ENCODE results near the gene PLA2G4D. TPM values are rescaled to one million over a fixed set of nuclear protein-coding genes. Genes with fewer than 3 reads are reported as not detected.

Gene PLA2G4D
- total RNA-seq, 1 experiment from 2014 or later = not detected

GRCh38 chr15:42060797-42061196, 33.6 kb downstream of the PLA2G4D start:
- CTCF ChIA-PET = interaction anchor here (0.9 kb wide), 1 partner anchor 11 kb away, joined by 4 read pairs; no protein-coding TSS in a partner anchor
- 0 out of 2 replicates have a peak, but pooled peaks cover under 1% of the 10 kb centered on the region for H3K27me3 ChIP-seq (ENCODE audit: control insufficient read depth, insufficient read depth, low read length)
- intact Hi-C loops (cut with micrococcal nuclease; ENCODE audit: unreplicated experiment) = no loop called here
- DNase-seq (ENCODE audit: low read depth, low spot score) (no peak), ATAC-seq (no peak)
- H3K4me3 ChIP-seq (ENCODE audit: low read depth in 2 of 2, low read length in 2 of 2) = no peak overlapping the region
- TF ChIP-seq, protein P1, sequence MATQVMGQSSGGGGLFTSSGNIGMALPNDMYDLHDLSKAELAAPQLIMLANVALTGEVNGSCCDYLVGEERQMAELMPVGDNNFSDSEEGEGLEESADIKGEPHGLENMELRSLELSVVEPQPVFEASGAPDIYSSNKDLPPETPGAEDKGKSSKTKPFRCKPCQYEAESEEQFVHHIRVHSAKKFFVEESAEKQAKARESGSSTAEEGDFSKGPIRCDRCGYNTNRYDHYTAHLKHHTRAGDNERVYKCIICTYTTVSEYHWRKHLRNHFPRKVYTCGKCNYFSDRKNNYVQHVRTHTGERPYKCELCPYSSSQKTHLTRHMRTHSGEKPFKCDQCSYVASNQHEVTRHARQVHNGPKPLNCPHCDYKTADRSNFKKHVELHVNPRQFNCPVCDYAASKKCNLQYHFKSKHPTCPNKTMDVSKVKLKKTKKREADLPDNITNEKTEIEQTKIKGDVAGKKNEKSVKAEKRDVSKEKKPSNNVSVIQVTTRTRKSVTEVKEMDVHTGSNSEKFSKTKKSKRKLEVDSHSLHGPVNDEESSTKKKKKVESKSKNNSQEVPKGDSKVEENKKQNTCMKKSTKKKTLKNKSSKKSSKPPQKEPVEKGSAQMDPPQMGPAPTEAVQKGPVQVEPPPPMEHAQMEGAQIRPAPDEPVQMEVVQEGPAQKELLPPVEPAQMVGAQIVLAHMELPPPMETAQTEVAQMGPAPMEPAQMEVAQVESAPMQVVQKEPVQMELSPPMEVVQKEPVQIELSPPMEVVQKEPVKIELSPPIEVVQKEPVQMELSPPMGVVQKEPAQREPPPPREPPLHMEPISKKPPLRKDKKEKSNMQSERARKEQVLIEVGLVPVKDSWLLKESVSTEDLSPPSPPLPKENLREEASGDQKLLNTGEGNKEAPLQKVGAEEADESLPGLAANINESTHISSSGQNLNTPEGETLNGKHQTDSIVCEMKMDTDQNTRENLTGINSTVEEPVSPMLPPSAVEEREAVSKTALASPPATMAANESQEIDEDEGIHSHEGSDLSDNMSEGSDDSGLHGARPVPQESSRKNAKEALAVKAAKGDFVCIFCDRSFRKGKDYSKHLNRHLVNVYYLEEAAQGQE (IDR thresholded peaks at IDR 0.05; ENCODE audit: insufficient read depth in 1 of 2, low read depth in 2 of 2, low read length in 1 of 2) = no peak
- TF ChIP-seq POLR2AphosphoS5 (IDR thresholded peaks at IDR 0.05; ENCODE audit: low read depth, low read length) (no peak), TCF7L2 (IDR thresholded peaks at IDR 0.05; ENCODE audit: low read depth, low read length) (no peak), CTCF (IDR thresholded peaks at IDR 0.05) (no peak), SIN3A (IDR thresholded peaks at IDR 0.05; ENCODE audit: borderline replicate concordance, insufficient read depth, low read depth, low read length) (no peak)
- H3K4me1 ChIP-seq (ENCODE audit: control insufficient read depth, insufficient read depth, low read length) = no peaks in the 10 kb centered on the region; the same call in 1 of the 2 replicates
- H3K27ac ChIP-seq (ENCODE audit: low read length) = no peak overlapping the region
- in situ Hi-C loops (cut with HindIII; ENCODE audit: low pct_unique_long_range_greater_than_20kb, low sequenced_read_pairs) = no loop called here
- no TSS peak for BruUV-seq (replicated peaks)
- no peaks in the 10 kb centered on the region for H3K36me3 ChIP-seq (ENCODE audit: control insufficient read depth, insufficient read depth, low read length)
- POLR2A ChIA-PET = no interaction called here
- H3K9me3 ChIP-seq (ENCODE audit: control insufficient read depth, insufficient read depth, low read depth, low read length) = no peaks in the 10 kb centered on the region

GRCh38 chr15:42060477-42060763, 33.9 kb downstream of the PLA2G4D start:
- ATAC-seq (no peak), DNase-seq (ENCODE audit: low read depth, low spot score) (no peak)
- Histone ChIP-seq H3K9me3 (ENCODE audit: control insufficient read depth, insufficient read depth, low read depth, low read length) (no peaks in the 10 kb centered on the region), H3K4me3 (ENCODE audit: low read depth in 2 of 2, low read length in 2 of 2) (no peak overlapping the region), H3K27me3 (ENCODE audit: control insufficient read depth, insufficient read depth, low read length) (0 out of 2 replicates have a peak, but pooled peaks cover 2% of the 10 kb centered on the region), H3K27ac (ENCODE audit: low read length) (no peak overlapping the region), H3K36me3 (ENCODE audit: control insufficient read depth, insufficient read depth, low read length) (no peaks in the 10 kb centered on the region), H3K4me1 (ENCODE audit: control insufficient read depth, insufficient read depth, low read length) (no peaks in the 10 kb centered on the region; the same call in 1 of the 2 replicates)
- in situ Hi-C loops (cut with HindIII; ENCODE audit: low pct_unique_long_range_greater_than_20kb, low sequenced_read_pairs) (no loop called here), intact Hi-C loops (cut with micrococcal nuclease; ENCODE audit: unreplicated experiment) (no loop called here)
- ChIA-PET POLR2A (no interaction called here), CTCF (interaction anchor here (0.9 kb wide), 1 partner anchor 12 kb away, joined by 4 read pairs; no protein-coding TSS in a partner anchor)
- TF ChIP-seq, protein P1 (IDR thresholded peaks at IDR 0.05; ENCODE audit: insufficient read depth in 1 of 2, low read depth in 2 of 2, low read length in 1 of 2) = no peak
- TF ChIP-seq POLR2AphosphoS5 (IDR thresholded peaks at IDR 0.05; ENCODE audit: low read depth, low read length) (no peak), SIN3A (IDR thresholded peaks at IDR 0.05; ENCODE audit: borderline replicate concordance, insufficient read depth, low read depth, low read length) (no peak), CTCF (IDR thresholded peaks at IDR 0.05) (no peak), TCF7L2 (IDR thresholded peaks at IDR 0.05; ENCODE audit: low read depth, low read length) (no peak)
- no TSS peak for BruUV-seq (replicated peaks)
